OCI-LY3 (cell line): ENCODE data around the gene CAMTA2.

Source experiments
- H2AFZ ChIP-seq: fragments of 200-600, 300-600 bp; shearing (Covaris generic); 2 replicates; pipeline ENCODE4 v1.6.0; 2014; ENCODE audit warnings: antibody characterized with exemption, low read depth, low read length
- H3K27ac ChIP-seq: fragments of 200-600, 300-600 bp; sonication (generic); 2 replicates; pipeline ENCODE4 v1.5.1; 2014; ENCODE audit warnings: mild to moderate bottlenecking, low read length, moderate library complexity, mixed read lengths
- H3K27me3 ChIP-seq: fragments of 200-600, 300-600 bp; sonication (generic); 2 replicates; pipeline ENCODE4 v1.6.1; 2014; ENCODE audit warnings: low read depth, low read length, mixed read lengths
- H3K36me3 ChIP-seq: fragments of 200-600, 300-600 bp; sonication (generic); replicated peaks from 2 replicates; pipeline ENCODE3; 2014; ENCODE audit warnings: low read depth, low read length, mixed read lengths
- H3K4me1 ChIP-seq: fragments of 300-600, 200-600 bp; sonication (generic); 2 replicates; pipeline ENCODE4 v1.6.1; 2014; ENCODE audit warnings: low read length, mixed read lengths
- H3K4me2 ChIP-seq: fragments of 200-600, 300-600 bp; sonication (generic); 2 replicates; pipeline ENCODE4 v1.6.1; 2014; ENCODE audit warnings: low read length, mixed read lengths
- H3K4me3 ChIP-seq: fragments of 300-600, 200-600 bp; sonication (generic); 2 replicates; pipeline ENCODE4 v1.5.1; 2014; ENCODE audit warnings: antibody characterized with exemption, mild to moderate bottlenecking, low read length, moderate library complexity
- H3K79me2 ChIP-seq: fragments of 300-600, 200-600 bp; shearing (Covaris generic); 2 replicates; pipeline ENCODE4 v1.6.1; 2014; ENCODE audit warnings: mild to moderate bottlenecking, low read length, mixed read lengths
- H3K9ac ChIP-seq: fragments of 300-600, 200-600 bp; shearing (Covaris generic); 2 replicates; pipeline ENCODE4 v1.6.0; 2014; ENCODE audit warnings: mild to moderate bottlenecking, low read length, moderate library complexity
- H3K9me3 ChIP-seq: fragments of 200-600, 300-600 bp; shearing (Covaris generic); 2 replicates; pipeline ENCODE4 v1.6.1; 2014; ENCODE audit warnings: low read length, mixed read lengths; ENCODE audit not compliant: insufficient read depth
- H4K20me1 ChIP-seq: fragments of 200-600, 300-600 bp; sonication (generic); 2 replicates; pipeline ENCODE4 v1.6.1; 2016; ENCODE audit warnings: low read length, mixed read lengths; ENCODE audit not compliant: insufficient read depth
- EZH2phosphoT487 ChIP-seq: fragments of 200-600 bp; shearing (Covaris generic); IDR thresholded peaks from 2 replicates; pipeline ENCODE4 v1.6.1; 2018; ENCODE audit warnings: antibody characterized with exemption, mixed run types, low read depth
- TF ChIP-seq, protein P1 (sequence below): fragments of 200-600, 300-600 bp; sonication (generic); IDR thresholded peaks from 2 replicates; pipeline ENCODE4 v1.5.1; 2014; ENCODE audit warnings: antibody characterized with exemption, low read length, low read depth

The CAMTA2 gene

DNA sequence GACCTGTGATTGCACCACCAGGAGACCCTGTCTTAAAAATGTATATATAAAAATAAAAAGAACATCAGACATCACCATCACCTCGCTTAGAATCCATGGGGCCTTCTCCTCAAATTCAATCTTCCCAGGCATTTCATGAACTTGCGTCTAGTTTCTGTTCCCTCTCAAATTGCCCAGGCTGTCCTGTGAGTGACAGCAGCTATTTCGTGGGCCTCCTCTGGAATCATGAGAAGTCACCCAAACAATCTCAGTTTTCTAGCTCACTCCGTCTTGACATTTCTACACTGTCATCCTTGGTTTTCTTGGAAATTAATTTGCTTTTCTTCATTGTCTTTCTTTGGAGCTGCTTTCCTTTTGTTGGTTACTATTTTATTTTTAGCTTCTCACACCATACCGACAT is 40.4 kb upstream of the CAMTA2 start:
- no peak overlapping the region for H2AFZ ChIP-seq
- TF ChIP-seq, protein P1, sequence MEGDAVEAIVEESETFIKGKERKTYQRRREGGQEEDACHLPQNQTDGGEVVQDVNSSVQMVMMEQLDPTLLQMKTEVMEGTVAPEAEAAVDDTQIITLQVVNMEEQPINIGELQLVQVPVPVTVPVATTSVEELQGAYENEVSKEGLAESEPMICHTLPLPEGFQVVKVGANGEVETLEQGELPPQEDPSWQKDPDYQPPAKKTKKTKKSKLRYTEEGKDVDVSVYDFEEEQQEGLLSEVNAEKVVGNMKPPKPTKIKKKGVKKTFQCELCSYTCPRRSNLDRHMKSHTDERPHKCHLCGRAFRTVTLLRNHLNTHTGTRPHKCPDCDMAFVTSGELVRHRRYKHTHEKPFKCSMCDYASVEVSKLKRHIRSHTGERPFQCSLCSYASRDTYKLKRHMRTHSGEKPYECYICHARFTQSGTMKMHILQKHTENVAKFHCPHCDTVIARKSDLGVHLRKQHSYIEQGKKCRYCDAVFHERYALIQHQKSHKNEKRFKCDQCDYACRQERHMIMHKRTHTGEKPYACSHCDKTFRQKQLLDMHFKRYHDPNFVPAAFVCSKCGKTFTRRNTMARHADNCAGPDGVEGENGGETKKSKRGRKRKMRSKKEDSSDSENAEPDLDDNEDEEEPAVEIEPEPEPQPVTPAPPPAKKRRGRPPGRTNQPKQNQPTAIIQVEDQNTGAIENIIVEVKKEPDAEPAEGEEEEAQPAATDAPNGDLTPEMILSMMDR, result no peak
- no peak for TF ChIP-seq EZH2phosphoT487
- H3K27ac ChIP-seq, result no peak overlapping the region
- H3K4me3 ChIP-seq, result no peak overlapping the region
- peaks cover 10% of the 10 kb centered on the region; the same call in 1 of the 2 replicates for H3K4me1 ChIP-seq
- no peaks in the 10 kb centered on the region for H3K27me3 ChIP-seq
- no peaks in the 10 kb centered on the region for H3K9me3 ChIP-seq
- no peak overlapping the region for H3K9ac ChIP-seq
- H3K79me2 ChIP-seq, result no peaks in the 10 kb centered on the region
- no peak overlapping the region for H3K4me2 ChIP-seq
- no peaks in the 10 kb centered on the region for H3K36me3 ChIP-seq
- no peaks in the 10 kb centered on the region for H4K20me1 ChIP-seq

DNA sequence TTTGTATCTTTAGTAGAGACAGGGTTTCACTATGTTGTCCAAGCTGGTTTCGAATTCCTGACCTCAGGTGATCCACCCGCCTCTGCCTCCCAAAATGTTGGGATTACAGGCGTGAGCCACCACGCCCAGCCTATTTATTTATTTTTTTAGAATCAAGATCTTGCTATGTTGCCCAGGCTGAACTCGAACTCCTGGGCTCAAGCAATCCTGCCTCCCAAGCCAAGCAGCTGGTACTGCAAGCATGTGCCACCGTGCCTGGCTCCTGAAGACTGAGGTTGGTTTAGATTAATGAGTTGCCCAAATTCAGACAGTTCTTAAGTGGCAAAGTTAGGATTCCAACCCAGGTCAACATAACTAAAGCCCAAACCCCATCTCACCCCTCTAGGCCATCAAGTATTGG is 39.8 kb upstream of the CAMTA2 start:
- no peak overlapping the region for H3K27ac ChIP-seq
- H3K9ac ChIP-seq, result no peak overlapping the region
- no peaks in the 10 kb centered on the region for H3K9me3 ChIP-seq
- H3K4me1 ChIP-seq, result peaks cover 10% of the 10 kb centered on the region; the same call in 1 of the 2 replicates
- H3K27me3 ChIP-seq, result no peaks in the 10 kb centered on the region
- H4K20me1 ChIP-seq, result no peaks in the 10 kb centered on the region
- H3K4me2 ChIP-seq, result no peak overlapping the region
- H3K36me3 ChIP-seq, result peaks cover under 1% of the 10 kb centered on the region
- no peak overlapping the region for H3K4me3 ChIP-seq
- H3K79me2 ChIP-seq, result no peaks in the 10 kb centered on the region
- TF ChIP-seq, protein P1, result no peak
- no peak for TF ChIP-seq EZH2phosphoT487
- no peak overlapping the region for H2AFZ ChIP-seq

DNA sequence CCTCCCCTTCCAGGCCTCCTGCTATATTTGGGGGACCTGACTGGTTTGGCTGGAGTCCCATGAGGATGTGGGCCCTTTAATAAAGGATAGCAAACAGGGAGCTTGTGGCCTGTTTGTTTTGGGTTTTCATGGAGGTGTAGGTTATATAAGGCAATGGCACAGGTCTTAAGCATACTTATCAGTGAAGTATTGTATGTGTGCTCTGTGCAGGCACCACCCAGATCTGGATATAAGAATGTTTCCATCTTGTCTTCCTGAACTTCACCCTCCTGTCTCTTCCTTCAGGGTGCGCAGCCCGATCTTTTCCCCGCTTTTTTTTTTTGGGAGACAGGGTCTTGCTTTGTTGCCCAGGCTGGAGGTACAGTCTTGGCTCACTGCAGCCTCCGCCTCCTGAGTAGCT is 37.1 kb upstream of the CAMTA2 start:
- Histone ChIP-seq H3K36me3 (peaks cover 5% of the 10 kb centered on the region), H3K4me3 (no peak overlapping the region), H3K9ac (no peak overlapping the region), H3K79me2 (no peaks in the 10 kb centered on the region), H4K20me1 (no peaks in the 10 kb centered on the region), H3K4me2 (no peak overlapping the region), H3K9me3 (no peaks in the 10 kb centered on the region), H3K4me1 (no peaks in the 10 kb centered on the region), H3K27ac (no peak overlapping the region), H3K27me3 (no peaks in the 10 kb centered on the region), H2AFZ (no peak overlapping the region)
- no peak for TF ChIP-seq EZH2phosphoT487
- TF ChIP-seq, protein P1, result no peak

DNA sequence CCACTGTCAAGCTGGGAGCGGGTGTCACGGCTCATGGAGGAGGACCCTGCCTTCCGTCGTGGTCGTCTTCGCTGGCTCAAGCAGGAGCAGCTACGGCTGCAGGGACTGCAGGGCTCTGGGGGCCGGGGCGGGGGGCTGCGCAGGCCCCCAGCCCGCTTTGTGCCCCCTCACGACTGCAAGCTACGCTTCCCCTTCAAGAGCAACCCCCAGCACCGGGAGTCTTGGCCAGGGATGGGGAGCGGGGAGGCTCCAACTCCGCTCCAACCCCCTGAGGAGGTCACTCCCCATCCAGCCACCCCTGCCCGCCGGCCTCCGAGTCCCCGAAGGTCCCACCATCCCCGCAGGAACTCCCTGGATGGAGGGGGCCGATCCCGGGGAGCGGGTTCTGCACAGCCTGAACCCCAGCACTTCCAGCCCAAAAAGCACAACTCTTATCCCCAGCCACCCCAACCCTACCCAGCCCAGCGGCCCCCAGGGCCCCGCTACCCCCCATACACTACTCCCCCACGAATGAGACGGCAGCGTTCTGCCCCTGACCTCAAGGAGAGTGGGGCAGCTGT is 36.2 kb upstream of the CAMTA2 start:
- Histone ChIP-seq H3K36me3 (peaks cover 5% of the 10 kb centered on the region), H4K20me1 (no peaks in the 10 kb centered on the region), H3K79me2 (no peaks in the 10 kb centered on the region), H3K4me1 (no peaks in the 10 kb centered on the region), H2AFZ (no peak overlapping the region), H3K4me3 (no peak overlapping the region), H3K27ac (no peak overlapping the region), H3K27me3 (no peaks in the 10 kb centered on the region), H3K4me2 (no peak overlapping the region), H3K9me3 (no peaks in the 10 kb centered on the region), H3K9ac (no peak overlapping the region)
- no peak for TF ChIP-seq EZH2phosphoT487
- TF ChIP-seq, protein P1, result no peak
